GM12865 (cell line): ENCODE results near the gene TRPM7.

Source experiments
- DNase-seq: peaks from one replicate; pipeline ENCODE4 v3.0.0; 2010; ENCODE audit warnings: low read depth
- H3K4me3 ChIP-seq: 2 replicates; pipeline ENCODE4 v1.5.1; 2011; ENCODE audit warnings: mild to moderate bottlenecking, low read depth, low read length, control low read depth
- CTCF ChIP-seq: IDR thresholded peaks from 2 replicates; pipeline ENCODE4 v1.5.1; 2011; ENCODE audit warnings: low read length, control low read depth, low read depth, inconsistent platforms; ENCODE audit not compliant: insufficient read depth; ENCODE audit errors: missing control alignments

TRPM7 gene

GRCh38 chr15:50519740-50520425 lies 166.7 kb downstream of the TRPM7 start:
- no peak for TF ChIP-seq CTCF
- no peak for DNase-seq

GRCh38 chr15:50513001-50513400 lies 173.6 kb downstream of the TRPM7 start:
- TF ChIP-seq CTCF = no peak

More at GRCh38 chr15:50519740-50520425, 166.7 kb downstream of the TRPM7 start:
- H3K4me3 ChIP-seq = no peak overlapping the region

More at GRCh38 chr15:50513001-50513400, 173.6 kb downstream of the TRPM7 start:
- no peak overlapping the region for H3K4me3 ChIP-seq
- no peak for DNase-seq
